HCT116 (cell line): ENCODE measurements around the gene AFAP1. TPM values are rescaled to one million over a fixed set of nuclear protein-coding genes. Genes with fewer than 3 reads are reported as not detected.

Source experiments
- ATAC-seq: fragments of 200-7000 bp; cut with Tn5 transposase; 2 replicates; pipeline ENCODE4 v1.9.1; 2020; ENCODE audit warnings: mild to moderate bottlenecking, moderate library complexity
- BruUV-seq: library from RNA; stranded (reverse); fragments of 400-500 nt; replicated peaks from 2 replicates; lab custom pipeline; 2021; lab: Mats Ljungman, UMichigan
- CTCF ChIA-PET: fragments of 300-600 bp; sonication (Branson Sonifier 250); formaldehyde crosslinking; loops from one replicate; lab custom pipeline; 2021; ENCODE audit warnings: antibody characterized with exemption; lab: Charles Lee
- POLR2A ChIA-PET: fragments of 300-600, 350-600 bp; sonication (Branson Sonifier 250); formaldehyde crosslinking; loops from one replicate; lab custom pipeline; 2021; ENCODE audit warnings: antibody characterized with exemption; lab: Charles Lee
- RAD21 ChIA-PET, 2 experiments: fragments of 300-600 bp; sonication (Branson Sonifier 250); formaldehyde crosslinking; loops; one replicate each; lab custom pipeline; 2023; ENCODE audit warnings: low total read pairs in 2 of 2; ENCODE audit not compliant: uncharacterized antibody in 2 of 2, unreplicated experiment in 2 of 2, low non-redundant PET in 1 of 2; lab: Charles Lee
- DNase-seq: peaks from one replicate; pipeline ENCODE4 v3.0.0-alpha.2; 2010; ENCODE audit warnings: low read depth, low spot score
- H2AFZ ChIP-seq: fragments of 200-600 bp; shearing (Covaris generic), sonication (generic); 2 replicates; pipeline ENCODE4 v1.6.1; 2017; ENCODE audit warnings: low read depth, mixed run types, mixed read lengths, antibody characterized with exemption, low read length; ENCODE audit not compliant: poor library complexity, severe bottlenecking
- H3K27ac ChIP-seq: 2 replicates; pipeline ENCODE4 v1.5.1; 2012; ENCODE audit warnings: low read depth, low read length
- H3K27me3 ChIP-seq: fragments of 200-600 bp; sonication (generic); 2 replicates; pipeline ENCODE4 v1.6.1; 2016; ENCODE audit warnings: mixed run types, low read length, mixed read lengths; ENCODE audit not compliant: insufficient read depth
- H3K36me3 ChIP-seq, 2 experiments: fragments of 200-500 bp in 1 of 2; fragments of 200-600 bp in 1 of 2; sonication (Bioruptor generic) in 1 of 2; sonication (generic) in 1 of 2; 2 replicates each; pipeline versions ENCODE4 v1.5.1 to v1.6.1; 2014 to 2016; ENCODE audit warnings: low read length in 2 of 2, inconsistent platforms in 1 of 2, mixed read lengths in 1 of 2, mixed run types in 1 of 2; ENCODE audit not compliant: insufficient read depth in 2 of 2, control insufficient read depth in 1 of 2
- H3K4me1 ChIP-seq, 2 experiments: fragments of 200-600 bp in 1 of 2; sonication (generic) in 1 of 2; 2 replicates each; pipeline versions ENCODE4 v1.5.1 to v1.6.1; 2012 to 2017; ENCODE audit warnings: low read length in 2 of 2, inconsistent platforms in 1 of 2, mild to moderate bottlenecking in 1 of 2, mixed read lengths in 1 of 2, mixed run types in 1 of 2, moderate library complexity in 1 of 2; ENCODE audit not compliant: insufficient read depth in 2 of 2, control insufficient read depth in 1 of 2
- H3K4me2 ChIP-seq: fragments of 200-600 bp; sonication (generic); 2 replicates; pipeline ENCODE4 v1.6.1; 2017; ENCODE audit warnings: mixed run types, low read length, mixed read lengths
- H3K4me3 ChIP-seq, 2 experiments: fragments of 200-600 bp in 1 of 2; sonication (generic) in 1 of 2; replicated peaks in 1 of 2; 2 replicates each; pipeline ENCODE4 v1.5.1; 2011 to 2016; ENCODE audit warnings: low read length in 2 of 2, control low read depth in 1 of 2, low read depth in 1 of 2, mild to moderate bottlenecking in 1 of 2, mixed read lengths in 1 of 2, mixed run types in 1 of 2
- H3K79me2 ChIP-seq: fragments of 200-600 bp; sonication (generic); 2 replicates; pipeline ENCODE4 v1.6.1; 2017; ENCODE audit warnings: mild to moderate bottlenecking, mixed run types, low read length, moderate library complexity, mixed read lengths; ENCODE audit not compliant: insufficient read depth
- H3K9ac ChIP-seq: fragments of 200-600 bp; sonication (generic); 2 replicates; pipeline ENCODE4 v1.6.1; 2016; ENCODE audit warnings: low read length, mixed read lengths
- H3K9me2 ChIP-seq: fragments of 200-600 bp; sonication (generic), shearing (Covaris generic); 2 replicates; pipeline ENCODE4 v1.6.1; 2017; ENCODE audit warnings: mixed run types, mild to moderate bottlenecking, moderate library complexity; ENCODE audit not compliant: insufficient read depth
- H3K9me3 ChIP-seq, 2 experiments: fragments of 200-500 bp in 1 of 2; fragments of 200-600 bp in 1 of 2; sonication (Bioruptor generic) in 1 of 2; sonication (generic) in 1 of 2; 2 replicates each; pipeline ENCODE4 v1.6.1; 2014 to 2017; ENCODE audit warnings: low read length in 2 of 2, mixed read lengths in 2 of 2, inconsistent platforms in 1 of 2, low read depth in 1 of 2, mild to moderate bottlenecking in 1 of 2, mixed run types in 1 of 2, moderate library complexity in 1 of 2; ENCODE audit not compliant: control insufficient read depth in 1 of 2, insufficient read depth in 1 of 2
- H4K20me1 ChIP-seq: fragments of 200-600 bp; sonication (generic), shearing (Covaris generic); 2 replicates; pipeline ENCODE4 v1.6.1; 2017; ENCODE audit warnings: mixed run types, mild to moderate bottlenecking, moderate library complexity; ENCODE audit not compliant: insufficient read depth
- CEBPB ChIP-seq: IDR thresholded peaks from 2 replicates; pipeline ENCODE4 v1.6.1; 2012; ENCODE audit warnings: low read depth
- ELF1 ChIP-seq: IDR thresholded peaks from 2 replicates; pipeline ENCODE4 v1.6.1; 2012; ENCODE audit warnings: low read depth, borderline replicate concordance
- EZH2phosphoT487 ChIP-seq: fragments of 200-600 bp; IDR thresholded peaks from 2 replicates; pipeline ENCODE4 v1.6.1; 2018; ENCODE audit warnings: antibody characterized with exemption, borderline replicate concordance
- FOSL1 ChIP-seq: IDR thresholded peaks from 2 replicates; pipeline ENCODE4 v1.6.1; 2012; ENCODE audit warnings: low read depth
- JUND ChIP-seq: IDR thresholded peaks from 2 replicates; pipeline ENCODE4 v1.6.1; 2012
- RAD21 ChIP-seq: IDR thresholded peaks from 2 replicates; pipeline ENCODE4 v1.6.1; 2012; ENCODE audit warnings: low read depth, mild to moderate bottlenecking
- SP1 ChIP-seq: IDR thresholded peaks from 2 replicates; pipeline ENCODE4 v1.6.1; 2012; ENCODE audit warnings: low read depth
- SRF ChIP-seq: IDR thresholded peaks from 2 replicates; pipeline ENCODE4 v1.6.1; 2012; ENCODE audit warnings: low read depth
- TCF7L2 ChIP-seq: IDR thresholded peaks from 2 replicates; pipeline ENCODE4 v1.7.0; 2011; ENCODE audit warnings: borderline replicate concordance, inconsistent platforms; ENCODE audit not compliant: insufficient read depth, insufficient read length; ENCODE audit errors: extremely low read depth
- ZBTB33 ChIP-seq: IDR thresholded peaks from 2 replicates; pipeline ENCODE4 v1.6.1; 2011; ENCODE audit warnings: mild to moderate bottlenecking, low read length, moderate library complexity; ENCODE audit not compliant: insufficient replicate concordance; ENCODE audit errors: extremely low read depth
- intact Hi-C: fragments of 100-400 bp; cut with micrococcal nuclease; formaldehyde crosslinking; loops from 2 replicates; pipeline ENCODE4 v1.10.0; 2022
- total RNA-seq: library from RNA; stranded (reverse); gene quantifications from one replicate; pipeline ENCODE4 v1.2.1, GENCODE V29; 2021; ENCODE audit not compliant: unreplicated experiment

The AFAP1 gene
- total RNA-seq, 1 experiment from 2014 or later: 19.4 TPM

DNA sequence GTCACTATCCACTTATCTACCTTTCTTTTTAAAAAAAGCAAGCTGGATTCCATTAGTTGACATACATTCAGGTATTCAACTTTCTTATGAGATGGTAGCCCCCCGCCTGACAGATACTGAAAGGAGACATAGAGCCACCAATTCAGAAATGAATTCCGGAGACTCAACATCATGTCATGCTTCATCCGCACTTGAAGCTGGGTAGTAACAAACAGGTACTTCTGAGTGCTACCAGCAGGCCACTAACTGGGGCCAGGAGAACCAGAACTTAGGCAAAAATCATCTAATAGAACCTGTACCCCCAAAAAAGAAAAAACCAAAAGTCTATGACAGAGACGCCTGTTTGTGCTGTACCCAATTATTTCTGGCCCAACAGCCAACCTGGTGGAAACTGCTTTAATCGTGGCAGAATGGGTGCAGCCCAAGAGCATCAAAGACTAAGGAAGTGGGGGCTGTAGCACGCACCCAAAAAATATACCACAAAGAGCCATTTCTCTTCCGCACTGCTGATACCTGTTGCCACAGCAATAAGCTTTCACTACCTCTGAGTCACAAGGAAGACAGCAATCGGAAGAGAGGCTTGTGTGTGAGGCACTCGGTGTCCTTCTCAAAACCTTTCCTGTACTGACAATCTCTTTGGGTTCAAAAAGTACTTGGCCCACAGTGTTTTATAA, 84.8 kb downstream of the AFAP1 start:
- Histone ChIP-seq H3K4me2 (no peak overlapping the region), H3K4me1 (no peaks in the 10 kb centered on the region), H4K20me1 (no peaks in the 10 kb centered on the region), H3K79me2 (no peaks in the 10 kb centered on the region), H3K4me3 (no peak overlapping the region), H3K9me3 (no peaks in the 10 kb centered on the region), H3K27ac (no peak overlapping the region), H3K9me2 (no peaks in the 10 kb centered on the region), H2AFZ (no peak overlapping the region), H3K27me3 (no peaks in the 10 kb centered on the region), H3K36me3 (no peaks in the 10 kb centered on the region), H3K9ac (no peak overlapping the region)
- POLR2A ChIA-PET: interaction anchor here (0.7 kb wide), 1 partner anchor 85 kb away, joined by 3 read pairs; no protein-coding TSS in a partner anchor
- CTCF ChIA-PET: interaction anchor here (1.3 kb wide), 1 partner anchor 53 kb away, joined by 3 read pairs; no protein-coding TSS in a partner anchor
- TF ChIP-seq TCF7L2 (no peak), JUND (no peak)
- ATAC-seq (no peak), DNase-seq (no peak)
- no TSS peak for BruUV-seq
- RAD21 ChIA-PET: no interaction called here
- intact Hi-C loops: no loop called here

DNA sequence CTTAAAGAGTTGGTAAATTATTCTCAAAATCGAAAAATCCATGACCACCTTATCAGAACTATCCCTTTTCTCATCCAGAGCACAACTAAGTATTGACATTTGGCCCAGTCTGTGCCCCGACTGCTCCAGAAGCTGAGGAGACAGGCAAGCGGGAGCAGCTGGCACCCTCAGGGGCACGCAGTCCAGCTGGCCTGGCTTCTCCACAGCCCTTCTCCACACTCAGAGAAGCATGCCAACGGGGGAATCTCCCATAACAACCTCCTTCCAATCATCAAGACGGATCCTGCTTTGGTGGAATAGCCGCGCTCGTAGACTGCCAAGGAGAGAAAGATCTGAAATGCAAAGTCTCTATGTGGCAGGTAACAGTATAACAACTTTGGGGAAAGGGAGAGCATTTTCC, 85.4 kb downstream of the AFAP1 start:
- H3K79me2 ChIP-seq: no peaks in the 10 kb centered on the region
- no peak overlapping the region for H3K9ac ChIP-seq
- no peak overlapping the region for H3K4me2 ChIP-seq
- RAD21 ChIA-PET: no interaction called here
- no peak for ATAC-seq
- no peaks in the 10 kb centered on the region for H3K27me3 ChIP-seq
- CTCF ChIA-PET: interaction anchor here (1.3 kb wide), 1 partner anchor 52 kb away, joined by 3 read pairs; no protein-coding TSS in a partner anchor
- H3K9me3 ChIP-seq: no peaks in the 10 kb centered on the region
- no peaks in the 10 kb centered on the region for H4K20me1 ChIP-seq
- BruUV-seq: no TSS peak
- no peaks in the 10 kb centered on the region for H3K4me1 ChIP-seq
- no peaks in the 10 kb centered on the region for H3K9me2 ChIP-seq
- TF ChIP-seq RAD21 (no peak), FOSL1 (no peak), SP1 (no peak), CEBPB (no peak), ELF1 (no peak), EZH2phosphoT487 (no peak), JUND (no peak), SRF (no peak), ZBTB33 (no peak)
- H3K27ac ChIP-seq: no peak overlapping the region
- H2AFZ ChIP-seq: no peak overlapping the region
- H3K36me3 ChIP-seq: no peaks in the 10 kb centered on the region
- POLR2A ChIA-PET: no interaction called here
- H3K4me3 ChIP-seq: no peak overlapping the region
- DNase-seq: no peak
- intact Hi-C loops: no loop called here
